ENCODE data around the gene ROBO1.

DNA sequence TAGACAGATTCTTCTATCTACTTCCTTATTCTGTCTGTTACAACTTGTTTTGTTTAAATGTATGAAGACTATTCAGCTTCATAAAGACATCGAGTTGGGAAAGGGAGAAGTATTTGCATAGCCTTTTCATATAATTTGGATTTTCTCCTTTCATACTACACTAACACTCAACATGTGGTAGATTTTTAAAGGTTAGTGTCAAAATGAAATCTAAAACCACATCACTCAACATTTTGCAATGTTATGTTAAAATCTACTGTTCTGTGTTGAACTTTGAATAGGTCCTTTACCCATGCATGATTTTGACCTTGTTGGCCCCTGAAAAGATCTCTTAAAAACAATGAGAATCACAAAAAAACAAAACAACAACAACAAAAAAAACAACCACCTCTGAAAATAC is 860.9 kb downstream of the ROBO1 start:
- TF ChIP-seq POLR2A (IDR thresholded peaks at IDR 0.05) (no peak), CTCF (IDR thresholded peaks at IDR 0.05) (no peak)
